HEK293 (cell line): ENCODE results near the gene IL13RA2.

Experiments used
- CTCF ChIA-PET: fragments of 350-600 bp; formaldehyde crosslinking; extraction: SDS; loops from one replicate; lab custom pipeline; 2021; ENCODE audit warnings: antibody characterized with exemption; lab: Yijun Ruan, JAX
- POLR2A ChIA-PET: fragments of 300-600 bp; formaldehyde crosslinking; extraction: SDS; loops from one replicate; lab custom pipeline; 2020; ENCODE audit warnings: antibody characterized with exemption, inconsistent platforms; lab: Yijun Ruan, JAX
- H3K27ac ChIP-seq: fragments of 200-500 bp; sonication (Bioruptor generic); 2 replicates; pipeline ENCODE4 v1.5.1; 2014; ENCODE audit warnings: low read depth, low read length, control low read depth, inconsistent platforms; ENCODE audit errors: extremely low read depth
- H3K36me3 ChIP-seq, 2 experiments: fragments of 200-500 bp in 1 of 2; sonication (Bioruptor generic) in 1 of 2; 1 replicate in 1 of 2; 2 replicates in 1 of 2; pipeline ENCODE4 v1.5.1; 2014 to 2017; ENCODE audit warnings: inconsistent platforms in 2 of 2, low read length in 2 of 2; ENCODE audit not compliant: control insufficient read depth in 2 of 2, insufficient read depth in 1 of 2
- H3K4me1 ChIP-seq: fragments of 200-500 bp; sonication (Bioruptor generic); 2 replicates; pipeline ENCODE4 v1.5.1; 2014; ENCODE audit warnings: mild to moderate bottlenecking, low read length, inconsistent platforms; ENCODE audit not compliant: control insufficient read depth, insufficient read depth
- H3K4me3 ChIP-seq: 2 replicates; pipeline ENCODE4 v1.5.1; 2011; ENCODE audit warnings: low read depth, mild to moderate bottlenecking, control low read depth, low read length, moderate library complexity
- H3K9me3 ChIP-seq: fragments of 200-500 bp; sonication (Bioruptor generic); 2 replicates; pipeline ENCODE4 v1.5.1; 2014; ENCODE audit warnings: low read depth, low read length, inconsistent platforms; ENCODE audit not compliant: control insufficient read depth, insufficient read depth
- KLF16 ChIP-seq: fragments of 450-650 bp; formaldehyde crosslinking; IDR thresholded peaks from 2 replicates; pipeline ENCODE4 v1.5.1; 2017; ENCODE audit warnings: missing biosample characterization, missing genetic modification characterization
- KLF9 ChIP-seq: fragments of 450-650 bp; formaldehyde crosslinking; IDR thresholded peaks from 2 replicates; pipeline ENCODE4 v1.5.1; 2016; ENCODE audit warnings: missing biosample characterization, missing genetic modification characterization, low read depth
- OVOL3 ChIP-seq: fragments of 450-650 bp; formaldehyde crosslinking; IDR thresholded peaks from 2 replicates; pipeline ENCODE4 v1.5.1; 2016; ENCODE audit warnings: missing biosample characterization, missing genetic modification characterization
- PRDM1 ChIP-seq: fragments of 450-650 bp; formaldehyde crosslinking; IDR thresholded peaks from 2 replicates; pipeline ENCODE4; 2016; ENCODE audit warnings: missing biosample characterization, missing genetic modification characterization
- SALL2 ChIP-seq: fragments of 450-650 bp; formaldehyde crosslinking; IDR thresholded peaks from 2 replicates; pipeline ENCODE4 v1.5.0; 2017; ENCODE audit warnings: missing biosample characterization, mild to moderate bottlenecking, missing genetic modification characterization, borderline replicate concordance
- SP7 ChIP-seq: fragments of 450-650 bp; formaldehyde crosslinking; IDR thresholded peaks from 2 replicates; pipeline ENCODE4 v1.5.1; 2016; ENCODE audit warnings: missing biosample characterization, missing genetic modification characterization
- ZBTB48 ChIP-seq: fragments of 450-650 bp; formaldehyde crosslinking; IDR thresholded peaks from 2 replicates; pipeline ENCODE4 v1.5.1; 2016; ENCODE audit warnings: missing biosample characterization, missing genetic modification characterization
- ZNF169 ChIP-seq: fragments of 450-650 bp; formaldehyde crosslinking; IDR thresholded peaks from 2 replicates; pipeline ENCODE4 v1.5.1; 2016; ENCODE audit warnings: missing biosample characterization, missing genetic modification characterization
- ZNF174 ChIP-seq: fragments of 450-650 bp; formaldehyde crosslinking; IDR thresholded peaks from 2 replicates; pipeline ENCODE4 v1.5.0; 2017; ENCODE audit warnings: missing biosample characterization, mild to moderate bottlenecking, missing genetic modification characterization
- ZNF175 ChIP-seq: fragments of 450-650 bp; formaldehyde crosslinking; IDR thresholded peaks from 2 replicates; pipeline ENCODE4 v1.5.1; 2016; ENCODE audit warnings: missing biosample characterization, missing genetic modification characterization
- ZNF184 ChIP-seq: fragments of 450-650 bp; IDR thresholded peaks from 2 replicates; pipeline ENCODE4 v1.5.1; 2018; ENCODE audit warnings: missing biosample characterization, mild to moderate bottlenecking, missing genetic modification characterization
- ZNF239 ChIP-seq: fragments of 450-650 bp; formaldehyde crosslinking; IDR thresholded peaks from 2 replicates; pipeline ENCODE4 v1.5.1; 2016; ENCODE audit warnings: missing biosample characterization, missing genetic modification characterization
- ZNF248 ChIP-seq: fragments of 450-650 bp; formaldehyde crosslinking; IDR thresholded peaks from 2 replicates; pipeline ENCODE4 v1.5.1; 2017; ENCODE audit warnings: missing biosample characterization, missing genetic modification characterization
- ZNF292 ChIP-seq: fragments of 450-650 bp; formaldehyde crosslinking; IDR thresholded peaks from 2 replicates; pipeline ENCODE4 v1.5.1; 2016; ENCODE audit warnings: low read depth, missing biosample characterization, missing genetic modification characterization, borderline replicate concordance
- ZNF311 ChIP-seq: fragments of 450-650 bp; formaldehyde crosslinking; IDR thresholded peaks from 2 replicates; pipeline ENCODE4 v1.5.1; 2017; ENCODE audit warnings: missing biosample characterization, missing genetic modification characterization, borderline replicate concordance
- ZNF324 ChIP-seq: fragments of 450-650 bp; formaldehyde crosslinking; IDR thresholded peaks from 2 replicates; pipeline ENCODE4 v1.5.1; 2016; ENCODE audit warnings: missing biosample characterization, missing genetic modification characterization
- ZNF350 ChIP-seq: fragments of 450-650 bp; formaldehyde crosslinking; IDR thresholded peaks from 2 replicates; pipeline ENCODE4 v1.5.0; 2017; ENCODE audit warnings: missing biosample characterization, mild to moderate bottlenecking, missing genetic modification characterization
- ZNF530 ChIP-seq: fragments of 450-650 bp; formaldehyde crosslinking; IDR thresholded peaks from 2 replicates; pipeline ENCODE4 v1.5.1; 2016; ENCODE audit warnings: low read depth, missing biosample characterization, missing genetic modification characterization
- ZNF555 ChIP-seq: fragments of 450-650 bp; formaldehyde crosslinking; conservative IDR thresholded peaks from 2 replicates; pipeline ENCODE4 v1.5.1; 2017; ENCODE audit warnings: missing biosample characterization, mild to moderate bottlenecking, missing genetic modification characterization, inconsistent platforms
- ZNF571 ChIP-seq: fragments of 450-650 bp; formaldehyde crosslinking; IDR thresholded peaks from 2 replicates; pipeline ENCODE4 v1.5.0; 2017; ENCODE audit warnings: missing biosample characterization, missing genetic modification characterization
- ZNF621 ChIP-seq: fragments of 450-650 bp; formaldehyde crosslinking; IDR thresholded peaks from 2 replicates; pipeline ENCODE4 v1.5.1; 2017; ENCODE audit warnings: missing biosample characterization, missing genetic modification characterization
- ZNF623 ChIP-seq: fragments of 450-650 bp; formaldehyde crosslinking; IDR thresholded peaks from 2 replicates; pipeline ENCODE4 v1.5.1; 2016; ENCODE audit warnings: missing biosample characterization, missing genetic modification characterization
- ZNF707 ChIP-seq: fragments of 450-650 bp; formaldehyde crosslinking; IDR thresholded peaks from 2 replicates; pipeline ENCODE4 v1.5.1; 2016; ENCODE audit warnings: missing biosample characterization, missing genetic modification characterization
- ZNF837 ChIP-seq: fragments of 450-650 bp; formaldehyde crosslinking; IDR thresholded peaks from 2 replicates; pipeline ENCODE4 v1.5.1; 2016; ENCODE audit warnings: missing biosample characterization, missing genetic modification characterization
- TF ChIP-seq, protein P1 (sequence below): fragments of 450-650 bp; formaldehyde crosslinking; IDR thresholded peaks from 2 replicates; pipeline ENCODE4 v1.5.1; 2016; ENCODE audit warnings: missing biosample characterization, missing genetic modification characterization
- TF ChIP-seq, protein P2 (sequence below): fragments of 450-650 bp; formaldehyde crosslinking; IDR thresholded peaks from 2 replicates; pipeline ENCODE4 v1.5.1; 2016; ENCODE audit warnings: missing biosample characterization, missing genetic modification characterization
- TF ChIP-seq, protein P3 (sequence below): fragments of 450-650 bp; formaldehyde crosslinking; IDR thresholded peaks from 2 replicates; pipeline ENCODE4 v1.5.1; 2016; ENCODE audit warnings: missing biosample characterization, missing genetic modification characterization, borderline replicate concordance

IL13RA2 gene, protein sequence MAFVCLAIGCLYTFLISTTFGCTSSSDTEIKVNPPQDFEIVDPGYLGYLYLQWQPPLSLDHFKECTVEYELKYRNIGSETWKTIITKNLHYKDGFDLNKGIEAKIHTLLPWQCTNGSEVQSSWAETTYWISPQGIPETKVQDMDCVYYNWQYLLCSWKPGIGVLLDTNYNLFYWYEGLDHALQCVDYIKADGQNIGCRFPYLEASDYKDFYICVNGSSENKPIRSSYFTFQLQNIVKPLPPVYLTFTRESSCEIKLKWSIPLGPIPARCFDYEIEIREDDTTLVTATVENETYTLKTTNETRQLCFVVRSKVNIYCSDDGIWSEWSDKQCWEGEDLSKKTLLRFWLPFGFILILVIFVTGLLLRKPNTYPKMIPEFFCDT

DNA sequence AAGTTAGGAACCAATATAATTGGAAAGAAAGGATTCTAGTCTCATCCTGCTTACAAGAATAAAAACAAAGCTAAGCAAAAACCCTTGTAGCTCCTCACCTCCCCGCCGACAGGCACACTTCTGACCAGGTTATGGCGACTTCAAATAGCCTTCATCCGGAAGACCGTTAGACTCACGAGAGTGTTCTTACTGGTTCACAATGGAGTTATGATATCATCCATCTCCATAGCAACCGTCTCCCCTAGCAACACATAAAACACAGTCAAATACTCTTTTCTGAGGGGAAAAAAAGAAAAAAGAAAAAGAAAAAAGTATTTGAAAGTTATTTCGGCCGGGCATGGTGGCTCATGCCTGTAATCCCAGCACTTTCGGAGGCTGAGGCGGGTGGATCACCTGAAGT is at the start of gene IL13RA2:
IL13RA2 (minus strand) TSS at position 162 of the 400 bp plus-strand sequence. CDS start 347 bp downstream, outside the sequence.
- Histone ChIP-seq H3K9me3 (no peaks in the 10 kb centered on the region), H3K36me3 (no peaks in the 10 kb centered on the region), H3K4me3 (no peak within 1 kb of the TSS), H3K27ac (no peak within 1 kb of the TSS), H3K4me1 (no peaks in the 10 kb centered on the region)
- CTCF ChIA-PET, result interaction anchor here (0.6 to 2.3 kb wide), 17 partner anchors 9 to 1270 kb away, joined by 3 to 12 read pairs (median 3); no protein-coding TSS in a partner anchor
- POLR2A ChIA-PET, result no interaction called here
- TF ChIP-seq ZNF239 (tag by site-specific recombination), result no peak
- no peak for TF ChIP-seq KLF16 (tag by site-specific recombination)
- no peak for TF ChIP-seq SALL2 (tag by site-specific recombination)
- TF ChIP-seq SP7, result no peak
- no peak for TF ChIP-seq ZNF248 (tag by site-specific recombination)
- TF ChIP-seq ZNF621 (tag by site-specific recombination), result no peak
- no peak for TF ChIP-seq ZNF707
- TF ChIP-seq ZNF837 (tag by site-specific recombination), result no peak
- no peak for TF ChIP-seq PRDM1 (tag by site-specific recombination)
- TF ChIP-seq, all 188 proteins: peak for 0

DNA sequence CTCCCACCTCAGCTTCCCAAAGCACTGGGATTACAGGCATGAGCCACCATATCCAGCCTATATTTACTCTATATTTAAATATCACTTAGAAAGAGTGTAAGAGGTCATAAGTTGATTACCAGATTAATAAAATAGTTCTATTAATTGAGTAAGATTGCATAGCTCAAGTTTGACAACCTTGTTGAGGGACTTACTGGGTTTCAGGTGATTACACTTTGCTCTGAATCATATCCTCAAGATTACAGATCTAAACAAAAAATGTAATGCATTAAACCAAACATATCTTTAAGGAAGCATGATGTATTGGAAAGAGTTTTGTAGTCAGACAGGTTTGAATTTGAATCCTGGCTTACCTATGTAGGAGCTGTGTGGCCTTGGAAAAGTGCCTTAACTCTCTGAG is 47.9 kb upstream of the IL13RA2 start:
- H3K9me3 ChIP-seq, result no peaks in the 10 kb centered on the region
- H3K27ac ChIP-seq, result no peak overlapping the region
- no peaks in the 10 kb centered on the region for H3K4me1 ChIP-seq
- CTCF ChIA-PET, result interaction anchor here (0.6 kb wide), 1 partner anchor 1560 kb away, joined by 3 read pairs; no protein-coding TSS in a partner anchor
- no peak overlapping the region for H3K4me3 ChIP-seq
- TF ChIP-seq, protein P1, sequence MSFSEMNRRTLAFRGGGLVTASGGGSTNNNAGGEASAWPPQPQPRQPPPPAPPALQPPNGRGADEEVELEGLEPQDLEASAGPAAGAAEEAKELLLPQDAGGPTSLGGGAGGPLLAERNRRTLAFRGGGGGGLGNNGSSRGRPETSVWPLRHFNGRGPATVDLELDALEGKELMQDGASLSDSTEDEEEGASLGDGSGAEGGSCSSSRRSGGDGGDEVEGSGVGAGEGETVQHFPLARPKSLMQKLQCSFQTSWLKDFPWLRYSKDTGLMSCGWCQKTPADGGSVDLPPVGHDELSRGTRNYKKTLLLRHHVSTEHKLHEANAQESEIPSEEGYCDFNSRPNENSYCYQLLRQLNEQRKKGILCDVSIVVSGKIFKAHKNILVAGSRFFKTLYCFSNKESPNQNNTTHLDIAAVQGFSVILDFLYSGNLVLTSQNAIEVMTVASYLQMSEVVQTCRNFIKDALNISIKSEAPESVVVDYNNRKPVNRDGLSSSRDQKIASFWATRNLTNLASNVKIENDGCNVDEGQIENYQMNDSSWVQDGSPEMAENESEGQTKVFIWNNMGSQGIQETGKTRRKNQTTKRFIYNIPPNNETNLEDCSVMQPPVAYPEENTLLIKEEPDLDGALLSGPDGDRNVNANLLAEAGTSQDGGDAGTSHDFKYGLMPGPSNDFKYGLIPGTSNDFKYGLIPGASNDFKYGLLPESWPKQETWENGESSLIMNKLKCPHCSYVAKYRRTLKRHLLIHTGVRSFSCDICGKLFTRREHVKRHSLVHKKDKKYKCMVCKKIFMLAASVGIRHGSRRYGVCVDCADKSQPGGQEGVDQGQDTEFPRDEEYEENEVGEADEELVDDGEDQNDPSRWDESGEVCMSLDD (tag by site-specific recombination), result no peak
- TF ChIP-seq ZNF571, result no peak
- TF ChIP-seq, protein P2, sequence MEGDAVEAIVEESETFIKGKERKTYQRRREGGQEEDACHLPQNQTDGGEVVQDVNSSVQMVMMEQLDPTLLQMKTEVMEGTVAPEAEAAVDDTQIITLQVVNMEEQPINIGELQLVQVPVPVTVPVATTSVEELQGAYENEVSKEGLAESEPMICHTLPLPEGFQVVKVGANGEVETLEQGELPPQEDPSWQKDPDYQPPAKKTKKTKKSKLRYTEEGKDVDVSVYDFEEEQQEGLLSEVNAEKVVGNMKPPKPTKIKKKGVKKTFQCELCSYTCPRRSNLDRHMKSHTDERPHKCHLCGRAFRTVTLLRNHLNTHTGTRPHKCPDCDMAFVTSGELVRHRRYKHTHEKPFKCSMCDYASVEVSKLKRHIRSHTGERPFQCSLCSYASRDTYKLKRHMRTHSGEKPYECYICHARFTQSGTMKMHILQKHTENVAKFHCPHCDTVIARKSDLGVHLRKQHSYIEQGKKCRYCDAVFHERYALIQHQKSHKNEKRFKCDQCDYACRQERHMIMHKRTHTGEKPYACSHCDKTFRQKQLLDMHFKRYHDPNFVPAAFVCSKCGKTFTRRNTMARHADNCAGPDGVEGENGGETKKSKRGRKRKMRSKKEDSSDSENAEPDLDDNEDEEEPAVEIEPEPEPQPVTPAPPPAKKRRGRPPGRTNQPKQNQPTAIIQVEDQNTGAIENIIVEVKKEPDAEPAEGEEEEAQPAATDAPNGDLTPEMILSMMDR, result no peak
- TF ChIP-seq, protein P3, sequence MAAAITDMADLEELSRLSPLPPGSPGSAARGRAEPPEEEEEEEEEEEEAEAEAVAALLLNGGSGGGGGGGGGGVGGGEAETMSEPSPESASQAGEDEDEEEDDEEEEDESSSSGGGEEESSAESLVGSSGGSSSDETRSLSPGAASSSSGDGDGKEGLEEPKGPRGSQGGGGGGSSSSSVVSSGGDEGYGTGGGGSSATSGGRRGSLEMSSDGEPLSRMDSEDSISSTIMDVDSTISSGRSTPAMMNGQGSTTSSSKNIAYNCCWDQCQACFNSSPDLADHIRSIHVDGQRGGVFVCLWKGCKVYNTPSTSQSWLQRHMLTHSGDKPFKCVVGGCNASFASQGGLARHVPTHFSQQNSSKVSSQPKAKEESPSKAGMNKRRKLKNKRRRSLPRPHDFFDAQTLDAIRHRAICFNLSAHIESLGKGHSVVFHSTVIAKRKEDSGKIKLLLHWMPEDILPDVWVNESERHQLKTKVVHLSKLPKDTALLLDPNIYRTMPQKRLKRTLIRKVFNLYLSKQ, result no peak
- TF ChIP-seq, all 188 proteins: peak for 0
- no peaks in the 10 kb centered on the region for H3K36me3 ChIP-seq
- POLR2A ChIA-PET, result no interaction called here

DNA sequence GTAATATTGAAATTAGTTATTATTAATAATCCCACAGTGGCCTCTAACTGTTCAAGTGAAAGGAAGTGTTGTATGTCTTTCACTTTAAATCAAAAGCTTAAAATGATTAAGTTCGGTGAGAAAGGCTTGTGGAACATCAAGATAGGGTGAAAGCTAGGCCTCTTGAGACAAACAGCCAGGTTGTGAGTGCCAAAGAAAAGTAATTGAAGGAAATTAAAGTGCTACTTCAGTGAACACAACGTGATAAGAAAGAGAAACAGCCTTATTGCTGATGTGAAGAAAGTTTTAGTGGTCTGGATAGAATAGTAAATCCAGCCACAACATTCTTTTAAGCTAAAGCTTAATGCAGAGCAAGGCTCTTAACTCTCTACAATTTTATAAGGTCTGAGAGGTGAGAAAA is 42.6 kb upstream of the IL13RA2 start:
- ChIA-PET CTCF (interaction anchor here (0.7 kb wide), 1 partner anchor 312 kb away, joined by 3 read pairs; no protein-coding TSS in a partner anchor), POLR2A (no interaction called here)
- Histone ChIP-seq H3K4me3 (no peak overlapping the region), H3K27ac (no peak overlapping the region), H3K9me3 (no peaks in the 10 kb centered on the region), H3K4me1 (no peaks in the 10 kb centered on the region), H3K36me3 (no peaks in the 10 kb centered on the region)
- TF ChIP-seq ZNF174 (no peak), ZBTB48 (no peak), ZNF169 (no peak), ZNF311 (no peak), ZNF623 (tag by site-specific recombination) (no peak), ZNF324 (no peak), ZNF530 (tag by site-specific recombination) (no peak), ZNF292 (tag by site-specific recombination) (no peak), KLF9 (no peak), ZNF555 (tag by site-specific recombination) (no peak), ZNF175 (tag by site-specific recombination) (no peak), ZNF184 (tag by site-specific recombination) (no peak), OVOL3 (no peak), ZNF350 (tag by site-specific recombination) (no peak), ZNF707 (no peak)
